HG02678 (cell line): Measurements from ENCODE around the gene FOXQ1.

ENCODE experiments used
- ATAC-seq: cut with Tn5 transposase; IDR thresholded peaks from one replicate; pipeline ENCODE4 v1.9.1; 2021; ENCODE audit warnings: mild to moderate bottlenecking, moderate library complexity; ENCODE audit not compliant: unreplicated experiment

Gene FOXQ1, protein sequence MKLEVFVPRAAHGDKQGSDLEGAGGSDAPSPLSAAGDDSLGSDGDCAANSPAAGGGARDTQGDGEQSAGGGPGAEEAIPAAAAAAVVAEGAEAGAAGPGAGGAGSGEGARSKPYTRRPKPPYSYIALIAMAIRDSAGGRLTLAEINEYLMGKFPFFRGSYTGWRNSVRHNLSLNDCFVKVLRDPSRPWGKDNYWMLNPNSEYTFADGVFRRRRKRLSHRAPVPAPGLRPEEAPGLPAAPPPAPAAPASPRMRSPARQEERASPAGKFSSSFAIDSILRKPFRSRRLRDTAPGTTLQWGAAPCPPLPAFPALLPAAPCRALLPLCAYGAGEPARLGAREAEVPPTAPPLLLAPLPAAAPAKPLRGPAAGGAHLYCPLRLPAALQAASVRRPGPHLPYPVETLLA

DNA sequence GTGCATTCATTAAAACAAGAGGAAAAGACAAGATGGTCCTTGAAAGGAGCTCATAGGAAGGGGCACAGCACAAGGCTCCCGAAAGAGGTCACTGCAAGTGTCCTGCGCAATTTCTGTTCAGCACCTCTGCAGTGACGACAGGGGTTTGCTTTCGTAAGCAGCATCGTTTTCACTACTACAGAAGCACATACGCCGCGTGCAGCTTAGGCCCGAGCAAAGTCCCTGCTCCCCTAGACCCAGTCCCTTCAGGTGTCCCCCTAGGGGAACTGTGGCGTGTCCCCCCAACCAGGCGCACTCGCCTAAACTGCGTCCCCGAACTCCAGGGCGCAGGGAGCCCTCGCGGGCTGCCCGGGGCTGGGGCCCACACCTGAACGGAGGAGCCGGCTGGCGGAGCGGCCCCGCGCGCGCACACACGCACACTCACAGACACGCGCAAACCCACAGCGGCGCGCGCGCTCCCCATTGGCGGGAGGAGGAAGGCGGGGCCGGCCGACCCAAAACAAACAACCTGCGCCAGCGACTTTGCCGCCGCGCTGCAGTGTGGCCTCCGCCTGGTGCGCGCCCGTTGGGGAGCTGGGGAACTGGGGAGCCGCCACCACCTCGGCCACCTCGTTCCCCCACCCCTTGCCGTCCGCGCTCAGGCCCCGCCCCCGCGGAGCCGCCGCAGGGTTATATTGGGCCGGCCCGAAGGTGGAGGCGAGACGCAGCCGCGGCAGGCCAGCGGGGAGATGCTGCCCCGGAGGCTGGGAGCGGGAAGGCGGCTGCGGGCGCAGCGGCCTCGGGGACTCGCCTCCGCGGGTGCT, at the start of gene FOXQ1:
Gene FOXQ1 (plus strand): TSS at position 699 of the 803 bp plus-strand sequence. CDS start 607 bp downstream, outside the sequence.
- no peak for ATAC-seq

DNA sequence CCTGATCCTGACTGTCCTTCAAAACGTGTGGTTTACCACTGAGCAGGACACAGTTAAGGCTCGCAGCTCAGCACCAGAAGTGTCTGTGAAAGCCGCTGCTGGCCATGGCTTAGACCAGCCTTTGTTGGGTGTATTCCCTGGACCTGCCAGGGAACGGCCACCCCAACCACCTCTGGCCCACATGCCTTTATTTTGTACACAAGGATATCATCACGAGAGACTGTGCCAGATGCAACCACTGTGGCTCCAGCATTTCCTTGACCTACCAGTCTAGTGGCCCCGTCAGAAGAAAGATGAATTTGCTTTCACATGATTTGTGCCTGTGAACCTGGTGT, 49.2 kb upstream of the FOXQ1 start:
- ATAC-seq: no peak

DNA sequence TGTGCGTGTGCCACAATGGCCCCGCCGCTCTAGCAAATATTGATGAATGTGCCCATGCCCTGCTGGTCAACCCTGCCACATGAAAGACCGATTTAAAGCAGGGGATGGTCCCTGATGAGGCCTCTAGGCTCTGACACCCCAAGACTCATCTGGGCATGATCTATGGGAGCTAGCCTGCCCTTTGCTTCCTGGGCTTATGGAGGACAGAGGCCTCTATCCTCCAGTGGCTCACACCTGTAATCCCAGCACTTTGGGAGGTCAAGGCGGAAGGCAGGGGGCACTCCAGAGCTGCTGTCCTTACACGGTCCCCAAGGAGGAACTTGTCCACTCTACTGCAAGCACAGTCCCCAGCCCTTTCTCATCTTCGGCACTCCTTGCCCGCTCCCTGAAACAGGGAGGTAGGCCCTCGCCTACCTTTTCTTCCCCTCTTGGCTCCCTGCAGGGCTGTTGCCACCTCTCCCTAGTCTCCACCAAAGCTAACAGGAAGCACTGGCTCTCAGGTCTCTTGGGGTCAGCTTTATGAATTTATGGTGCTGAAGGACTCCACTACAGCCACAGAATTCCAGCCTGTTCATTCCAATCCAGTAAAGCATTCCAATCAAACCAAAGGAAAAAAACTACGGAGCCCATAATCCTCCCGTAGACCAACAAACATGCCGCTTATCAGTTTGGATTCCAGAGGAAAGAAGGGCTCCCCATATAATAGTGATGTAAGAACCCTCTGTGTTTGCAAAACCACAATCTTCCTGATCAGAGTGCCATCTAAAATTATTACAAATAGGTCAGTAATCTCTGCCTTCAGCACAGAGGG, 48.7 kb upstream of the FOXQ1 start:
- no peak for ATAC-seq

DNA sequence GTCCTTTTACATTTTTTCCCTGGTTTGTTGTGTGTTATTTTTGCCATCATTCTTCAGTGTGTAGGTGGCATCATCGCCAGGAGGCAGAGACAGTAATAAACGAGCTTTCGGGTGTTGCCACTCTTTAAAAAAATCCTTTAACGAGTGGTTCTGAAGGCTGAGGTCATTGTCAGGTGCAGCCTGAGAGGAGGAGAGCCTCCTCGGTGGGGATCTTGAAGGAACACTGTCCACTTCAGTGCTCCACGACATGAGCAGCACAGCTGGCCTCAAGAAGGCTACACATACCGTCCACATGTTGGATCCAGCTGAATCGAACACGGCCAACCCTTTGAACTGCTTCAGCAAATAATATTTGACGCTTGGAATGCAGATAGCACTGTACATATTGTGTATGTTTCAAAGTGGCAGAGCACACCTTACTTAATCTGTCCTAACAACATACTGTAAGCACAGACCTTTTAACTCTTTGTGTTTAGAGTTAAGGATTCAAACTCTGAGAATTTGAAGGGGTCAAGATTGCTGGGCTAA, 48.0 kb upstream of the FOXQ1 start:
- ATAC-seq: no peak

DNA sequence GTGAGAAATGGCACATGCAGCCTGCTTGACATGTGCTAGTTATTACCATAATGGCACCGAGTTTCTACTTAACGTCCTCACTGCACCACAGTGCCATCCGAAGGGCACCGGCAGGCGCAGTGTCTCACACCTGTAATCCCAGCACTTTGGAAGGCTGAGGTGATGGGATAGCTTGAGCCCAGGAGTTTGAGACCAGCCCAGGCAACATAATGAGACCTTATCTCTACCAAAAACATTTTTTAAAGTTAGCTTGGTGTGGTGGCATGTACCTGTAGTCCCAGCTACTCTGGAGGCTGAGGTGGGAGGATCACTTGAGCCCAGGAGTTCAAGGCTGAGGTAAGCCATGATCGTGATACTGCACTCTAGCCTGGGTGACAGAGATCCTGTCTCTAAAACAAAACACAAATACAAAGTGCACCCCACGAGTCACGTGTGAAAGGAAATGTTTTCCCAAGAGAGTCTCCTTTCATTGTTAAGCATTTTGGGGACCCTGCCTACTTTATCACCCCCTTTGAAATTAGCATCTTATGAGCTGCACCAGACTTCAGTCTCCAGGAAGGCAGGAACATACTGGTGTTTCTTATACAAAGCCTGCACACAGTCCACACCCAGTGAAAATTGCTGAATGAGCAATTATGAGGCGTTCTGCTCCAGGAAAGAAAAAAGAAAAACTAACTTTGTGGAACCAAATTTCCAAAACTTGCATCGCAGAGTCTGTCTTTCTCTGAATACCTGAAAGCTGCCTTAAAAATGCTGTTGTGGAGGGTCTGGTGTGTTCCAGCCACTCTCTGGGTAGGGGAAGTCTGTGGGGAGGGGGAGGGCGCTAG, 47.1 kb upstream of the FOXQ1 start:
- ATAC-seq: no peak

DNA sequence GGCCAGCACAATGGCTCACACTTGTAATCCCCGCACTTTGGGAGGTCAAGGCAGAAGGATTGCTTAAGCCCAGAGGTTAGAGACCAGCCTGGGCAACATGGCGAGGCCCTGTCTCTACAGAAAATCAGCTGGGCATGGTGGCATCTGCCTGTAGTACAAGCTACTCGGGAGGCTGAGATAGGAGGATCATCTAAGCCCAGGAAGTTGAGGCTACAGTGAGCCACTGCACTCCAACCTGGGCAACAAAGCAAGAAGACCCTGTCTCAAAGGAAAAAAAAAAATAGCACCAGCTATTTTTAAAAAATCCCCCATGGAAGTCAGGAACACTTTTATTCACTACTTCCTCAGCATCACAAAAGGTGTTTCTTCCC, 45.2 kb upstream of the FOXQ1 start:
- no peak for ATAC-seq

DNA sequence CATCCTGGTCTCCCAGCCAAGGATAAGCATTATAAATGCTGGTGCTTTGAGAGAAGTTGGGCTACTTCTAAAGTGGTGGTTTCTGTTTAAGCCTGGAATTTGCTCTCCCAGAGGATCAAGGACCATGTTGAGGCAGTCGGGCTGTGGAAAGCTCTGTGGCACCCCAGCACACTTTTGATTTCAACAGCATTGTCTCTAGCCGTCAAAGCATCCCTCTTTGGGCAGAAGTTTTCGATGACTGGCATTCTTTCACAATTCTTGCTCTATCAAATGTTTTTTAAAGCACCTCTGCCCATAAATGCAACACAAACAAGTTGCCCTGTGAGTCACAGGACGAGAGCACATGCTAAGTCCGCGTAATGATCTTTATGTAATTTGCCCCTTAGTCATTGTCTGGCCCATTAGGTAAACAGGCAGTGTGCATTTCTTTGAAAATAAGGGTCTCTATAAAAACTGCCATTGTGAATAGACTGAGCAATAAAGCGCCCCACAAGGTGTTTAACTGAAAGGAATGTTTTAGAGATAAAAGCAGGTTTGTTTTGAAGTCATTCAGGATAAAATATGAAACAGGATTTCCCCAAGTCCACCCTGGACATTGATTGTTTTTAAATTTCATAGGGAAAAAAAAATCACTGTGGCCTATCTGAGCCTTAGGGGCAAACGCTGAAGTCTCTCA, 44.7 kb upstream of the FOXQ1 start:
- ATAC-seq: no peak

DNA sequence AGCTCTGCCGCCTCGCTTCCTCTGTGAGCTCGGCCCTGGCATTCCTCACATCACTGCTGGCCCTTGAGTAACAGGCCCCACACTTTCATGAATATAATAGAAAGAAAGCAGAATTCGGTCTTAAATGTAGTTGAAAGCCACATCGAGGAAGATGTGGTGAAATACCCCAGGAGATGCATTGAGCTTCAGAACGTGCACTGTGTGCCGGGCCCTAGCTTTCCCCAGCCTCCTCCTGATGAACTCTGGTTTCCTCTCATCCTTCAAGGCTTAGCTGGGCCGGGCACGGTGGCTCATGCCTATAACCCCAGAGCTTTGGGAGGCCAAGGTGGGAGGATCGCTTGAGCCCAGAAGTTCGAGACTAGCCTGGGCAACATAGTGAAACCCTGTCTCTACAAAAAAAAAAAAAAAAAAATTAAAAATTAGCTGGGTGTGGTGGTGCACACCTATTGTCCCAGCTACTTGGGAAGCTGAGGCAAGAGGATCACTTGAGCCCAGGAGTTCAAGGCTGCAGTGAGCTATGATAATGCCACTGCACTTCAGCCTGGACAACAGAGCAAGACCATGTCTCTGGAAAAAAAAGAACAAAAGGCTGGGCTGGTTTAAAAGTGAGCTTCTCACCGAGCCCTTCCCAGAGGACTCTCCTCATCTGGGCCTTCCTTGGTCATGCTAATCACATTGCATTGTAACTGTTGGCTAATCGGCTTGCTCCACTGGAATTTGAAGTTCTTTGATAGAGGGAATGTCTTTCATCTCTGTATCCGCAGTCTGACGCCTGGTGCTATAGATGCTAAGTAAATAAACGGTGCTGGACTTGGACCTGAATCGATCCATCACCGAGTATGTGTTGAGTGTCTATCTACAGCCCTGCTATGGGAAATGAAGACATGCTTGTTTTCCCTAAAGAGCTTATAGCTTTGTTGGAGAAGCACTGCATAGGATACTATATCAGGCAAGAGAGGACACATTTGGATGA, 43.8 kb upstream of the FOXQ1 start:
- ATAC-seq: no peak

DNA sequence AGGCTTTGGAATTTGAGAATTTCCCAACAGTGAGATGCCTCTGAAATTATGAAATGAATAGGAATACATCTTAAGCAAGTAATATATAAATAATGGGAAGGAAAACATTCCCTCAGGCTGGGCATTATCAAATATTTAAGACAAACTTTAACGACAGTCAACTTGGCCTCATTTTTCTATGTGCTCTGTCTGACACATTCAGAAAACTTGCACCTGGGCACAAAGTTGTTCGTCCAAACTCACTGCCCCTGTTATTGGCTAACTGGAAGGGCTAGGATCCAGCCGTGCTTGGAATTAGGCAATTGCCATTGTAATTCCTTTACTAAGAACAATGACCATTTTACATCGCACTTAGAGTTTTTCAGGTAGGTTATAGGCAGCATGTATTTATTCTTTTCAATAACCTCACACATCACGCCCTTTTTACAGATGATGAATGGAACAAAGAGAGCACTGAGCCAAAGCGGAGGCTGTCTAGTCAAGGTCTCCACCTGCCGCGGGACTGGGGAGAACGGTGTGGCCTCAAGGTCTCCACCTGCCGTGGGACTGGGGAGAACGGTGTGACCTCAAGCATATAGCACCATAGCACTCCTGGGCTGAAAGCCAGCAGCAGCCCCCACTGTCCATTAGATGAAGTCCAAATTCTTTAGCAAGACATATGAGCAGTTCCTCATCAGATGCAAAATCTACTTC, 40.7 kb upstream of the FOXQ1 start:
- no peak for ATAC-seq

DNA sequence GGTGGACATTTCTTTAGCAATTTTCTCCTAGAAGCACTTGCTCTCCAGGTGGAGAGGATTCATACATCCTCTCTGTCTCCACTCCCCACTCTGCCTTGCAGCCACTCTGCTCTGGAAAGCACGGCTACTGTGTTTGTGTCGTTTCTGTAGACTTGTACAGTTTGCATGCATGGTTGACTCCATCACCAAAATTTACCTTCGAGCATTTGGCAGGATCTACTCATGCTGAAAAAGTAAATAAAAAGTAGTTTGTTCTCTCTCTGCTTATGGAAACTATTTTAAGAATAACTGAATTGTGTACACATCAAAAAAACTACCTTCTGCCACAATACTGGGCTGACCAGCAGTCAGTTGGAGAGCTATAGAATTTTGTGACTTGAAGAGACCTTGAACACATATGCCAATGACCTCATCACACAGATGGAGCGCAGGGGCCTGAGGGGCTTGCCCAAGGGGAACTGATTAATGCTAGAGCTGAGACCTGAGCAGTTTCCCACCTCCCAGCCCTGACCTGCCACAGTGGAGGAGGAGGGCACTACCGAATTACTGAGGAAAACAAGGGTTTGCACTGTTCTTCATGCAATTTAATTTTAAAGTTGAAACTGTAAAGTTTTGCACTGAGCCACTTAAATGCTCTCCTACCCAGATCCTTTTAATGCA, 33.7 kb upstream of the FOXQ1 start:
- ATAC-seq: no peak

DNA sequence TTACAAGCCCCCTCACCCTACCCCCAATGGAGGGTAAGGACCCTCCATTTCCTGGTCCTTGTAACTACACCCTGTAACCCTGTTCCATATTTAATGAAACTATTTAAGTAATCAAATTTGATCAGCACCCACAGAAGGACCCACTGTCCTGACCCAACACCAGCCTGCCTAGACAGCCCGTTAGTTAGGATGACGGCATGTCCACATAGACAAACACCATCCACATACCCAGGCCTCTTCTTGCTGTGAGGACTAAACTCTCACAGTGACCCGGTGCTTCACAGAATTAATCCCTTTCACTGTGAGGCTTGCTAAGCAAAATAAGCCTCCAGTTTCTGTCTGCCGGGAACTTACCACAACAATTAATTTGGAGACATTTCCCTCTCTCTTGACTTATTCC, 32.8 kb upstream of the FOXQ1 start:
- no peak for ATAC-seq

DNA sequence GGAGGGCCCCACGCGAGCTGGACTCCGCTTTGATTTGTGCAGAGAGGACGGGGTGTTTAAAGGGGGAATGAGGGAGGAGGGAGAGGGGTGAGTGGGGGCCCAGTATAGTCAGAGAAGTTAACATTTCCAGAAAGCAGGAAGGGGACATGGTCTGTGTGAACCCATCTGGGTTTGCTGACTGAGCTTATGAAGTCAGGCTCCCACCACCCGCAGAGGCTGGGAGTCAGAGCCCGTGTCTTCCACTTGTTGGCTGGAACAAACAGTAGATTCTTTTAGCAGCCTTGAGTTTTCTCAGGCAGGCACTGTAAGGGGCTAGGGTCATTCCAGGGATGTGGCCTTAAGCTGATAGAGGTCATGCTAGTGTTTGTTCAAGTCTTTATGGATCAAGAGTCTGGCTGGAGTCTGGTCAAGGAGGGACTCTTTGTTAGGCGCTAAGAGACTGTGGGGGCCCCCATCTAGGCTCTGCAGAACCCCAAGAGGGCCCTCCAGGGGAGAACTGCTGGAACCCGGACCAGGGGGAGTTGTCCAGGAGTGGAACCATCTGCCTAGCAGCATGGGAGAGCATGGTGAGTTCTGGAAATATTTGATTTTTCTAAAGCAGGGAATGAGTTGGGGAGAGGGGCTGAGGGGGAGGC, 31.1 kb upstream of the FOXQ1 start:
- ATAC-seq: no peak

DNA sequence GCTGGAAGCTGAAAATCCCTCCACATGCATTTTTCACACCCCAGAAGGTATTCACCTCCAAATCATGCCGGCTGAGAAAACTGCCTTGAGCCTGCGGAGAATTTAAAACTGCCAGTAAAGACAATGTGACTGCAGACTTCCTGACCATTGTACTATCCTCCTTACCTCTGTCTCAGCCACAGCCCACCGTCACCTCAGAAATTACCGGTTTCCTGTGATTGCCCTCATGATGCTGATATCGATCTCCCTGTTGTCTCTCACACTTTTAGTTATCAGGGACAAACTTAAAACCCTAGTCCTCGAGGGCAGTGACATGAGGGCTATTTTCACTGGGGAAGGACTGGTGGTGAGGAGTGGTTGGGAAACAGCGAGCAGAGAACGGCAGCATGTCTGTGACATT, 30.2 kb upstream of the FOXQ1 start:
- ATAC-seq: no peak

DNA sequence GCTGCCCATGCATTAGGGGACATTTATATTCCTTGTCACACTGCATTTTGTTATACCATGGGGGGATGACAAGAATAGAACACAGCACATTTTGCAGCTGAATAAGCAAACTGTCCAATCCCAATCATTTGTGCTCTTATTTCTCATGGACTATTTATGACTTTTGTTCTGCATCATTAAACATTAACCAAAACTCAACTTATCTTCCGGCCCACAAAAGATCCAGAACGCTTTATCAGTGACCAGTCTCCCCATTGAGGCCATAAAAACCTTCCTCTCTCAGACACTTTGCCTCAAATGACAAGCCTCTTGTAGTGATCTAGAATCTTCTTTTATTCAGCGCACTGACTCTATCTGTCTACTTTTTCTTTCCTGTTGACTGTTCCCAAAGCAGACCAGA, 28.4 kb upstream of the FOXQ1 start:
- ATAC-seq: no peak

DNA sequence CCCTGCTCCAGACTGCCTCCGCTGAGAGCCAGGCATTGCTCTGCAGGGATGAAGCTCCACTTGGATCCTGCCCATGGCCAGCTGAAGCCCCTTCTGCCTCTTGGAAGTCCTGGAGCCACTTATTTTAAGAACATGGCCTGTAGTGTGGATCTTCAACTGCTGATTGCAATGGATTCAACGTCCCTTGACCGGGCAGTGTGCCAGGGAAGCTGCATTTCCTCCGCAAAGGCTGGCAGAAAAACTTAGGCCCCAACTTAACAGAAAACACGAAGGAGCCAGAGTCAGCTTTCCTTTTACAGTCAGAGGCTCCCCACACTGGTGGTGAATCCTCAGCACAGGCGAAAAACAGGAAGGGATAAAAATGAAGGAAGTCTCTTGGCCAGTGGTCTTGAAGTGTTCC, 26.3 kb upstream of the FOXQ1 start:
- ATAC-seq: no peak

DNA sequence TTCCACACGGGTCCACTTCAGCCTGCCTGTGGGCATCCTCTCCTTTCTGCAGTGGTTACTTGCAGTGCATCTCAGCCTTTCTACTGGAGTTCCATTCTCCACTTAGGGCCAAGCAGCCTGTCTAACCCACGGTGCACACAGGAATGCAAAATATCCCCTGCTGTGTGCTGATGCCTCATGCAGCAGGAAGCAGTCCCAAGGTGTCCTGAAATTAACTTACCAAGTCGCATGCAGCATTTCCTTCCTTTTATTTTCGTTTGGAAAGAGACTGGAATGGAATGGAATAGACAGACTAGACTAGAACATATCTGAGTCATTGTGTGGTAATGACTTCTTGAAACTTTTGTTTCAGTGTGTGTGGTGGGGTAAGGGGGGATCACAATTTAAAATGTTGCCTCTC, 25.9 kb upstream of the FOXQ1 start:
- no peak for ATAC-seq

DNA sequence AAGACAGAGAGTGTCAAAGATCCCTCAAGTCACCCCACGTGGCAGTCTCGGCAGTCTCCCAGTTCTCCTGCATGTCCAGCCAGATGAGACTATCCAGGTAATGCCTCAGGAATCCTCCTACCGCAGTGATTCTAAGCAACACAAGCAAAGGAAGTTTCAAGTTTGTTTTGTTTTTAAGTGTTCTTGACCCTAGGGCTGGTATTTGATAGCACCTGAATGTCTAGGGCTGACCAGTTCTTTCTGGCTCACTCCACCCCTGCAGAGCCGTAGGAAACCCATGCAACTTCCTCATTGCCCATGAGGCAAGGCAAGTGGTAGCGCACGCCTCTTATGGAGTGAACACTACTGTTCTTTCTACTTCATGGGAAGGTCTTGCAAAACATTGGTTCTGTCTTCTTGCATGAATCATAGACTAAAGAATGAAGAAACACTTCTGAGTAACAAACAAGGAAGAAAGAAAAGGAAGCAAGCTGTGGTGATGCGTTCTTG, 24.8 kb upstream of the FOXQ1 start:
- ATAC-seq: no peak
